Caki2 (cell line): ENCODE results near the gene FOXN4. TPM values are rescaled to one million over a fixed set of nuclear protein-coding genes. Genes with fewer than 3 reads are reported as not detected.

Source experiments
- DNase-seq: peaks from one replicate; pipeline ENCODE4 v3.0.0-alpha.2; 2015; ENCODE audit warnings: low read depth
- in situ Hi-C: cut with HindIII; loops from 2 replicates; pipeline ENCODE4 v1.10.0; 2016; ENCODE audit warnings: low sequenced_read_pairs, low pct_unique_long_range_greater_than_20kb, mixed read lengths
- total RNA-seq: library from RNA; depleted of rRNA; stranded (reverse); fragments of >200 nt; shearing (Covaris generic); gene quantifications from 2 replicates; pipeline ENCODE4 v1.2.3, GENCODE V29; 2014; ENCODE audit warnings: low replicate concordance

Gene FOXN4
- total RNA-seq, 1 experiment from 2014 or later: not detected

GRCh38 chr12:109287811-109288469 is 21.1 kb downstream of the FOXN4 start:
- no peak for DNase-seq
- in situ Hi-C loops: no loop called here

GRCh38 chr12:109287181-109287580 is 21.9 kb downstream of the FOXN4 start:
- in situ Hi-C loops: no loop called here
- no peak for DNase-seq

- in situ Hi-C loops: no loop called here
- no peak for DNase-seq
Measured at GRCh38 chr12:109286652-109287051, 22.4 kb downstream of the FOXN4 start.

- in situ Hi-C loops: no loop called here
- DNase-seq: no peak
Measured at GRCh38 chr12:109286252-109286651, 22.8 kb downstream of the FOXN4 start.

GRCh38 chr12:109284392-109284791 is 24.7 kb downstream of the FOXN4 start:
- DNase-seq: no peak
- in situ Hi-C loops: no loop called here

- in situ Hi-C loops: no loop called here
- no peak for DNase-seq
Measured at GRCh38 chr12:109281452-109281851, 27.6 kb downstream of the FOXN4 start.

GRCh38 chr12:109279525-109279924 is 29.6 kb downstream of the FOXN4 start:
- in situ Hi-C loops: no loop called here
- no peak for DNase-seq

GRCh38 chr12:109278912-109279311 is 30.2 kb downstream of the FOXN4 start:
- DNase-seq: no peak

GRCh38 chr12:109277899-109278762 is 31.0 kb downstream of the FOXN4 start:
- no peak for DNase-seq
- in situ Hi-C loops: no loop called here

More at GRCh38 chr12:109278912-109279311, 30.2 kb downstream of the FOXN4 start:
- in situ Hi-C loops: no loop called here

- DNase-seq: no peak
- in situ Hi-C loops: no loop called here
Measured at GRCh38 chr12:109277255-109277898, 31.7 kb downstream of the FOXN4 start.

GRCh38 chr12:109276160-109276559 is 32.9 kb downstream of the FOXN4 start:
- in situ Hi-C loops: no loop called here

GRCh38 chr12:109275173-109275572 is 33.9 kb downstream of the FOXN4 start:
- no peak for DNase-seq
- in situ Hi-C loops: no loop called here

More at GRCh38 chr12:109276160-109276559, 32.9 kb downstream of the FOXN4 start:
- no peak for DNase-seq

- in situ Hi-C loops: no loop called here
- DNase-seq: no peak
Measured at GRCh38 chr12:109274381-109274780, 34.7 kb downstream of the FOXN4 start.

- in situ Hi-C loops: no loop called here
- no peak for DNase-seq
Measured at GRCh38 chr12:109273354-109273753, 35.7 kb downstream of the FOXN4 start.

GRCh38 chr12:109271418-109271817 is 37.7 kb downstream of the FOXN4 start:
- in situ Hi-C loops: no loop called here

GRCh38 chr12:109270494-109270893 is 38.6 kb downstream of the FOXN4 start:
- in situ Hi-C loops: no loop called here
- no peak for DNase-seq

More at GRCh38 chr12:109271418-109271817, 37.7 kb downstream of the FOXN4 start:
- DNase-seq: no peak

GRCh38 chr12:109269428-109269827 is 39.7 kb downstream of the FOXN4 start:
- in situ Hi-C loops: no loop called here

GRCh38 chr12:109268896-109269295 is 40.2 kb downstream of the FOXN4 start:
- in situ Hi-C loops: no loop called here

More at GRCh38 chr12:109269428-109269827, 39.7 kb downstream of the FOXN4 start:
- DNase-seq: no peak

GRCh38 chr12:109267361-109267760 is 41.7 kb downstream of the FOXN4 start:
- in situ Hi-C loops: no loop called here
- no peak for DNase-seq

More at GRCh38 chr12:109268896-109269295, 40.2 kb downstream of the FOXN4 start:
- no peak for DNase-seq
